Ovary (tissue), 3 donors: ENCODE data around the gene CA6.

Source experiments
- CTCF ChIP-seq, 3 donors: fragments of 450-650 bp in 2 of 3; fragments of 200-600 bp in 1 of 3; IDR thresholded peaks; one replicate each; pipeline versions ENCODE4 v1.5.1 to v1.8.0; 2016 to 2022; ENCODE audit warnings: antibody characterized with exemption in 3 of 3, mild to moderate bottlenecking in 1 of 3
- EP300 ChIP-seq: sonication (generic); formaldehyde crosslinking; IDR thresholded peaks from one replicate; pipeline ENCODE4 v1.6.1; 2017; ENCODE audit warnings: antibody characterized with exemption
- POLR2A ChIP-seq: fragments of 450-650 bp; IDR thresholded peaks from one replicate; pipeline ENCODE4 v1.6.1; 2017; ENCODE audit warnings: antibody characterized with exemption, mild to moderate bottlenecking, moderate library complexity
- donor health status: DM: no; HTN: no; CAD: no.

GRCh38 chr1:9010781-9011323 lies 65.2 kb downstream of the CA6 start:
- TF ChIP-seq CTCF (IDR thresholded peaks at IDR 0.05): no peak
- TF ChIP-seq POLR2A: no peak
- TF ChIP-seq EP300: no peak
